NCI-H1694 (cell line): ENCODE measurements around the gene GRSF1.
"Not testable (repeated sequence)": the region's sequence is repeated elsewhere in the genome, so short reads cannot be mapped to it uniquely, and the experiment has no call there.

Source experiments
- DNase-seq: peaks from one replicate; lab custom pipeline; 2025; lab: John Stamatoyannopoulos, UW

GRSF1 gene, protein sequence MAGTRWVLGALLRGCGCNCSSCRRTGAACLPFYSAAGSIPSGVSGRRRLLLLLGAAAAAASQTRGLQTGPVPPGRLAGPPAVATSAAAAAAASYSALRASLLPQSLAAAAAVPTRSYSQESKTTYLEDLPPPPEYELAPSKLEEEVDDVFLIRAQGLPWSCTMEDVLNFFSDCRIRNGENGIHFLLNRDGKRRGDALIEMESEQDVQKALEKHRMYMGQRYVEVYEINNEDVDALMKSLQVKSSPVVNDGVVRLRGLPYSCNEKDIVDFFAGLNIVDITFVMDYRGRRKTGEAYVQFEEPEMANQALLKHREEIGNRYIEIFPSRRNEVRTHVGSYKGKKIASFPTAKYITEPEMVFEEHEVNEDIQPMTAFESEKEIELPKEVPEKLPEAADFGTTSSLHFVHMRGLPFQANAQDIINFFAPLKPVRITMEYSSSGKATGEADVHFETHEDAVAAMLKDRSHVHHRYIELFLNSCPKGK

DNA sequence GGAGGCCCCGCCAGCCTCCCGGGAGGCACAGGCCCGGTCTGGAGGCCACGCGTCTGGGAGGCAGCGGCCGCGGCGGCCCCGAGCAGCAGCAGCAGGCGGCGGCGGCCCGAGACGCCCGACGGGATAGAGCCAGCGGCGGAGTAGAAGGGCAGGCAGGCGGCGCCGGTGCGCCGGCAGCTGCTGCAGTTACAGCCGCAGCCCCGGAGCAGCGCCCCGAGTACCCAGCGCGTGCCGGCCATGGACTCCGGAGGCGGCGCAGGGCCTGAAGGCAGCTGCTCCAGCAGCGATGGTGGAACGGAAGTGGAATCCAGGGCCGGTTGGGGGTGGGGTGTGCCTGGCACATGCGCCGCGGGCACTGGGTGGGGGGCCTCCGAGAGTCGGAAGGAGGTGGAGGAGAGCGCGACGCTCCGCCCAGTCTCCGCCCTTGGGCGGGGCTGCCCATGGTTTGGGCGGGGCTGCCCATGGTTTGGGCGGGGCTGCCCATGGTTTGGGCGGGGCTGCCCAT, at the start of gene GRSF1:
TSS of gene GRSF1 (minus strand) at position 302 of the 505 bp plus-strand sequence. CDS start at position 239, 63 bp downstream.
- peak; percentile 70 for DNase-seq

DNA sequence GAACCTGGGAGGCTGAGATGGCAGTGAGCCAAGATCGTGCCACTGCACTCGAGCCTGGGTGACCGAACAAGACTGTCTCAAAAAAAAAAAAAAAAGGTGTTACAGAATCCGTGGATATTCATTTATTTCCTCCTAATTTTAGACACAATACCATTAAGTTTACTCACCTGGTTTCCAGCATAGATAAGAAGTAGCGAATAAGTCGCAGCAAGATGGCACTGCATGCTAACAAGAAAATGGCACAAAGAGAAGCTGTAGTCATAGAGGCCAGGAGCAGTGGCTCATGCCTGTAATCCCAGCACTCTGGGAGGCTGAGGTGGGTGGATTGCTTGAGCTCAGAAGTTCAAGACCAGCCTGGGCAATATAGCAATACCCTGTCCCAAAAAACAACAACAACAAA, 45.5 kb upstream of the GRSF1 start:
- no peak for DNase-seq

DNA sequence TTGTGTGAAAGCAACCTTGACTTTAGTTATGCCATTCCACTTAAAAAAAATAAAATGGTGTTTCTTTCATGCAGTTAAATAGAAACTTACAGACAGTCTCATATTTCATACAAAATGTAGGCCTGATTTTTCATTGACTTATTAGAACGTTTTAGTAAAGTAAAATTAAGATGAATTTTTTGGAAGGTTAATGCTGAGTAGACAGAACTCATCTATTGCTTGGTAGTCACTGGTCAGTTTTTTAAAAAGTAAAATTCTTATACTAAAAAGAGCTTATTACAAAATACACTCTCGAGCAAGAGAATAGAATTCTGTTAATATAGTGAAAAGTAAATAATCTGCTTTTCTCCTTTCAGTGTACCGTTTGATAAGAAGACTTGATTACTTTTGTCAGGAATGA, 41.0 kb upstream of the GRSF1 start:
- no peak for DNase-seq

DNA sequence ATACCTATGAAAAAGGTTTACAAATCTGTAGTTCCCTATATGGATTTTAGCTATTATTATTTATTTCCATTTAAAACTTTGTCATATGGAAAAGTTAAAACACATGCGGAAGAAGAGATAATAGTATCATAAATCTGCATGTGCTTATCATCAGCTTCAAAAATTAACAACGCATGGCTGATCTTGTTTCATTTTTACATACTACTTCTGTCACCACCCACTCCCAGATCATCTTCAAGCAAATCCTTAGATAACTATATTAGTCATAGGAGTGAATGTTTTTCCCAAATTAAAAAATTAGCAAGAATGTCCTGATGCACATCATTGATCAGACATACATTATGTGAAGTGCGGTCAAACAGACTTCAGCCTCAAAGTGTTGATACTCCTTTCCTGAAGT, 37.9 kb upstream of the GRSF1 start:
- DNase-seq, result no peak

DNA sequence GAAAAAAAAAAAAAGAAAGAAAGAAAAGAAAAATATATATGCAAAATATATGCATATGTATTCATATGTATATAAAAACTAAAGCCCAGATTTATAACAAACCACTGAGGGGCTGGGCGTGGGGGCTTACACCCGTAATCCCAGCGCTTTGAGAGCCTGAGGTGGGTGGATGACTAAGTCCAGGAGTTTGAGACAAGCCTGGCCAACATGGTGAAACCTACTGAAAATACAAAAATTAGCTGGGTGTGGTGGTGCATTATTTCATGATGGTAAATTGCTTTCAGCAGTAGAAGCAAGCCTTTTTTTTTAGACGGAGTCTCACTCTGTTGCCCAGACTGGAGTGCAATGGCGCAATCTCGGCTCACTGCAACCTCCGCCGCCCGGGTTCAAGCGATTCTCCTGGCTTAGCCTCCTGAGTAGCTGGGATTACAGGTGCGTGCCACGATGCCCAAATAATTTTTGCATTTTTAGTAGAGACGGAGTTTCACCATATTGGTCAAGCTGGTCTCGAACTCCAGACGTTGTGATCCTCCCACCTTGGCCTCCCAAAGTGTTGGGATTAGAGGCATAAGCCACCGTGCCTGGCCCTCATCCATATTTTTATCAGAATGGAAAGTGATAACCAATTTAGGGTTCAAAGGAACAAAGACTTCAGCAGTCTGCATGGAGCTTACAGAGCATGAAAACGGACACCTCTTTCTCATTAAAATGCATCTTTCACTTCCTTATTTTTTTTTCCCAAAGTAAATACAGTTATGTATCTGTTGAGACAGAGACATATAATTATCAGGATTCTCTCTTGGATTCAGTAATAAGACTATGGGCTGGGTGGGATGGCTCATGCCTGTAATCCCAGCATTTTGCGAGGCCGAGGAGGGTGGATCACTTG, 34.8 kb upstream of the GRSF1 start:
- DNase-seq, result no peak

DNA sequence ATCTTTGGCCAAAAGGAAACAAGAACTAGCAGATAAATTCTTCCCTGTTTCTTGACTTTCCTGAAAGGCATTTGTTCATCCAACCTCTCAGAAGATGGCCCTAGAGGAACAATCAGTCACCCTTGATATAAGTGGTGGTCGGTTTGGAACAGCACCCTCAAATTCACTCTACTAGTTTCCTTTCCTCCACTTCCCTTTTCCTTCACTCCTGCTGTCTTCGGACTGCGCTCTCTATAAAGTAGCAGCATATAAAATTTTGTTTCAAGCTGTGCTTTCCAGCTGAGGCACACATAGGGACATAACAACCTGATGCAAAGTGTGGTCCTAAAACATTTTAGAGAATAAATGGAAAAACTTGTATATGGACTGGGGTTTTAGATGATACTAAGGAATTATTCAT, 33.5 kb upstream of the GRSF1 start:
- DNase-seq, result no peak

DNA sequence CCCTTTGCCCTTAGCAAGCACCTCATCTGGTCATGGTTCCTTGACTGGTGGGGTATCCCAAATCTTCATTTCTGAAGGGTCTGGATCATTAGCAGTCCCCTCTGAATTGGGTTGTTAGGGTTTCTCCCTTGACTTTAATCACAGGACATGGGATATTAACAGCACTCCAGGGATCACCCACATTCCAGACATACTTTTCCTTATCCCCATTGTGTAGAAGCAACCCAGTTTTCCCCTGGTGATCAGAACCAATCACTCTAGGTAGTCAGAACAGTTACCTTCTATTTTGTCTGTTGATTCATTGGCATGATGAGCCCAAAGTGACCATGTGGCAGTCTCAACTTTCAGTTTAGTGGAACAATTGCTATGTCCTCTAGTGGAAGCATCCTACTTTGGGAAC, 29.1 kb upstream of the GRSF1 start:
- DNase-seq, result no peak

DNA sequence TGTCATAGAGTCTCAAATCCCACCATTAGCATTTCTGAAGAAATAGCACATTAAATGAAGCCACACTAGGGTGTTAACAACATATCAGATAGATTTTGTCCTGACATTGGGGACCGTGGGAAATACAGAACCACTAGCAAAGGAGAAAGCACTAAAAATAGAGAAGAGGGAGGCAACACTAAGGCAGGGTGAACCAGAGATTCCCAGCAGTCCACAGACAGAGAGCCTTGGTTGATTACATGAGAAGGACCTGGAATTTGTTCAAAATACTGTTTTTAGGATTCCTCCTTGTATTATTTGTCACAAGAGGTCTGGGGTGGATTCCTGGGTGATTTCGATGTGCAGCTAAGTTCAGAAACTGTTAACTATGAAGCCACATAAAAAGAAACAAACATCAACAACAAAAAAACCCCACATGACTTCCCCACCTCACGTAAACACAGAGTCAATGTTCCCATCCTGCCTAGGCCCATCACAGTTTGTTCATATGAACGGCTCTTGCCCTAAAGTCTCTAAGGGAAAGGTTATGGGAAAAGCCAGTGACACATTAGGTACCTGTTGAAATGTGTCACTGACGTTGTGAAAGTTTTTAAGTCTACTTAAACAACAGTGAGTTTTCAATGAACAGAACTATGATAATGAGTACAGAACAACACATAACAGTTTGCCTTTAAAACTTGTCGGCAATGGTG, 23.6 kb upstream of the GRSF1 start:
- no peak for DNase-seq

DNA sequence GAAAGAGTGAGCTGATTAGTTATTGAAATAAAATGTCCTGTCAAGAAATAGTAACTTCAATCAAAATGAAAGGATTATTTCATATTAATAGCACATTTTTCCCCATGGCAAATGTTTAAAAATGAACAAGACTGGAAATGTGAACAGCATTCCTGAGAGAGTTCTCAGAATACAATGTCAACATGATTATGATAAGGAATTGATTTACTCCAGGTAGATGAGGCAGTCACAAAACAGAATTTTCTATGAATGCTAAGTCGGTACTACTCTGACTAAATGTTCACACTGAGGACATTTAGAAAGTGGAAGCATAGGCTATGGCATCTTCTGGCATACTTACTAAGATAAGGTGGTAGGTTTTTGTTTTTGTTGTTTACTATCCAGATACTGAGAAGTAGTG, 19.4 kb upstream of the GRSF1 start:
- no peak for DNase-seq

DNA sequence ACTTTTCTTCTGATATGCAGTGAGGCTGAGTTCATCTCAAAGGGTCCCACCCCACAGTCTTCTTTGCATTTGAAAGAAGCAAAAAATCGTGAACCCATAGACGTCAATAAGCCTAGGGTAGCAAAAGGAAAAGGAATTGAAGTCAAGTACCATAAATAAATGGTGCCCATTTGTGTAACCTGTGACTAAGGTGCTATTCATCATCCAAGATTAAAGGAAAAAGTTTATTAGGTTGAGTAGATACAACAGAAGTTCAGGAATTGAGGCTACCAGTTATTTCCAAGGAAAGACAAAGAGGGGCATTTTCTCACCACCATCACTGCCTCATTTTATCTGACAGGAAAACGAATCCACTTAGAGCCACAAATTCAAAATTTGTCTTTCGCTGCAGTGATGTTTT, 18.8 kb upstream of the GRSF1 start:
- DNase-seq, result no peak

DNA sequence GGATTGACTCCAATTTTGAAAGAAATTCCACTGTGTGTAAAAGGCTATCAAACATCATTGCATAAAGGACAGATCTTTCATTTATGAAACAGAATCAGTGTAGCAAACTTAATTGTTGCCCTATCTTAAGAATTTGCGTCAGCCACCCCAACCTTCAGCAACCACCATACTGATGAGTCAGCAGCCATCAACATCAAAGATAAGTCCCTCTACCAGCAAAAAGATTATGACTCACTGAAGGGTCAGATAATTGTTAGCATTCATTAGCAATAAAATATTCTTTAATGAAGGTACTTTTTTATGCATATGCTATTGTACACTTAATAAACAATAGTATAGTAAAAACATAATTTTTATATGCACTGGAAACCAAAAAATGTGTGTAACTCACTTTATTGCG, 15.8 kb upstream of the GRSF1 start:
- no peak for DNase-seq

DNA sequence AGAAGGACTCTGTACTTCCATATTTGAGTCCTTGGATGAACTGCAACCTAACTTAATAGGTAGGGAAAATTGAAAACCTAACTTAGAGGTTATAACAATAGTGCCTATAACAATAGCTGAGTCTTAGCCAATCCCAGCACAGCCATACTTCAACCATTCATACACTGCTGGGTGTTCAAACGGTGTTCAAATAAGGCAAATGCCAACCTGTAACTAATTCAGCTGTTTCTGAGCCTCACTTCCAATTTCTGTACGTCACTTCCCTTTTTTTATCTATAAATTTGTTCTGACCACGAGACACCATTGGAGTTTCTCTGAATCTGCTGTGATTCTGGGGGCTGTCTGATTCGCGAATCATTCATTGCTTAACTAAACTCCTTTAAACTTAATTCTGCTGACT, 9.6 kb upstream of the GRSF1 start:
- DNase-seq, result no peak

DNA sequence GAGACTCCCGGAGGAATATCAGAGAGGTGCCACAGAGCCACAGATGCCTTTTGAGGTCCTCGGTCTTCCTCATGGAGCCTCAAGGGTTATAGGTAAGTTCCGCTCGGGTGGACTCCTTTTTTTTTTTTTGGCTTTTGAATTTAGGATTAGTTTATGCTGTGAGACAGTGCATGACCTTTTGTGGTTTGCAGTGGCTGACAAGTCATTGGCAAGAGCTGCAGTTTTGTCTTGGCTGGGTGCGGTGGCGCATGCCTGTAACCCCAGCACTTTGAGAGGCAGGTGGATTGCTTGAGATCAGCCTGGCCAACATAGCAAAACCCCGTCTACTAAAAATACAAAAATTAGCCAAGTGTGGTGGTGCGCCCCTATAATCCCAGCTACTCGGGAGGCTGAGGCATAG, 4.5 kb upstream of the GRSF1 start:
- no peak for DNase-seq

DNA sequence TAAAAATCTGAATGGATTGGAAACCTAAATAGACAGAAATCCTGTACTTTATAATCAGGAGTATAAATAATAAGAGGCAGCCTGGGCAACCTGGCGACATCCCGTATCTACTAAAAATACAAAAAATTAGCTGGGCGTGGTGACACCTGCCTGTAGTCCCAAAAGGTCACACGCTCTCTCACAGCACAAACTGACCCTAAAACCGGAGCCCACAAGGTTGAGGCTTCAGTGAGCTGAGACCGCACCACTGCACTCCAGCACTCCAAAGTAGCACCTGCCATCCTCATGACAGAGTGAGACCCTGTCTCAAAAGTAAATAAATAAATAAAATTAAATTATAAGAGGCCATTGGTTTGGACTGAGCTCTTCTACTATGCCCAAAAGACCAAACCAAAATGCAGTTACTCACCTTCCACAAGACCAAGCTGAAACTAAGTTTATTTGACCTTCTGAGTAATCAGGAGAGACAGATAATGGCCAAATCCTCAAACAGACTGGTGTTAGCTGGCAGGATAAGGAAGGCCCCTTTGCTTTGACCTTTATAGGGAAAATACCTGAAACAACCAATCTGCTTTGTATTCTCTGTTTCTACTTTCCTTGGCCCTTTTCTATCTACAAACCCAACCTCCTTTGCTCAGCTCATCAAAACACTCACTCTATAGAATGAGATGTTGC, 3.2 kb upstream of the GRSF1 start:
- DNase-seq, result no peak

DNA sequence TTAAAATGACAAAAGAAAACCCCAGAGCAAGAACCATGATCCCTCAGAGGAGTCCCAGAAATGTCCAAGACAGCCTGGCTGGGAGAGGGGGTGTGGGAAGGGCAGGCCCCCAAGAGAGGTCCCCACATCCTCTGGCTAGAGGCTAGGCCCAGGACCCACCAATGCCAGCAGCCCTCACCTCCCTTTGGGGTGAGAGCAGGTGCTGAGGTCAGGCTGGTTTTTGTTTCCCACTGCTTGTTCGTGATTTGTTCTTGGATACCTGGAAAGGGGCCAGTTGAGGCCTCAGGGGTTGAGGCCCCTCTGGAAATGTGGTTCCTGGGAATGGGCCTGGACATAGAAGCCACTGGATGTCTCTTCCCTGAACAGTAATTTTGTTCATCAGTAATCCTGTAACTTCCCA, 2.3 kb upstream of the GRSF1 start:
- no peak for DNase-seq

DNA sequence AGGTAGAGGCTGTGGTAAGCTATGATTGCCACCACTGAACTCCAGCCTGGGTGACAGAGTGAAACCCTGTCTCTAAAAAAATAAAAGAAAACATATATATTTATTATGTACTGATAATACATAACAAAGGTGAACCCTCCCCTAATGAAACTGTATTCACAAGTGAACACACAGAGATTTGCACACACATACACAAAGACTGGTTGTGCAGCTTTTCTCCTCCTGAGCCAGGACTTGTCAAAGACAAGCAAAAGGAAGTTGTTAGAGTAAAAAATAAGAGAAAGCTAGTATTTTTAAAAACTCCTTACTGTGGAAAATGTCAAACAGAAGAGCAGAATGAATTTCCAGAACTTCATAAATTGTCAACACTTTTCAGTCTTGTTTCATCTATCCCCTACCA, 1.5 kb upstream of the GRSF1 start:
- no peak for DNase-seq

DNA sequence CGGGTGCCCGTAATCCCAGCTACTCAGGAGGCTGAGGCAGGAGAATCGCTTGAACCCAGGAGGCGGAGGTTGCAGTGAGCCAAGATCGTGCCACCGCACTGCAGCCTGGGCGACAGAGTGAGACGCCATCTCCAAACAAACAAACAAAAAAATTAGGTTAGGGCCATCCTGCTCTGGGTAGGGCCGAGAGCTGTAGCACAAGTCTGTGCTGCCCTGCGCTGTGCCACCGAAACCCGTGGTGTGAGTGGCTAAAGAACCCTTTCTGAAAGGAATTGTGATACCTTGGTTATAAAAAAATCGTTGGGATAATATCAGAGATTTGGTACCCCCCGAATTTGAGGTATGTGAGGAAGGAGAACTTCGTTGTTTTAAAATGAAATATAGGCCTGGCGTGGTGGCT, 941 bp upstream of the GRSF1 start:
- DNase-seq, result not testable (repeated sequence)

DNA sequence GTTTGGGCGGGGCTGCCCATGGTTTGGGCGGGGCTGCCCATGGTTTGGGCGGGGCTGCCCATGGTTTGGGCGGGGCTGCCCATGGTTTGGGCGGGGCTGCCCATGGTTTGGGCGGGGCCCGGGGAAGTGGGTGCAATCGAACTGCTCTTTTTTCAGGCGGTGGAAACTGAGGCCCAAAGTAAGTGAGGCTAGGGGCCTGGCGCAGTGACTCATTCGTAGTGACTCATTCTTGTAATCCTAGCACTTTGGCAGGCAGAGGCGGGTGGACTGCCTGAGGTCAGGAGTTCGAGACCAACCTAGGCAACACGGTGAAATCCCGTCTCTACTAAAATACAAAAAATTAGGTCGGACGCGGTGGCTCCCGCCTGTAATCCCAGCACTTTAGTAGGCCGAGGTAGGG, 447 bp upstream of the GRSF1 start:
- DNase-seq, result not testable (repeated sequence)

DNA sequence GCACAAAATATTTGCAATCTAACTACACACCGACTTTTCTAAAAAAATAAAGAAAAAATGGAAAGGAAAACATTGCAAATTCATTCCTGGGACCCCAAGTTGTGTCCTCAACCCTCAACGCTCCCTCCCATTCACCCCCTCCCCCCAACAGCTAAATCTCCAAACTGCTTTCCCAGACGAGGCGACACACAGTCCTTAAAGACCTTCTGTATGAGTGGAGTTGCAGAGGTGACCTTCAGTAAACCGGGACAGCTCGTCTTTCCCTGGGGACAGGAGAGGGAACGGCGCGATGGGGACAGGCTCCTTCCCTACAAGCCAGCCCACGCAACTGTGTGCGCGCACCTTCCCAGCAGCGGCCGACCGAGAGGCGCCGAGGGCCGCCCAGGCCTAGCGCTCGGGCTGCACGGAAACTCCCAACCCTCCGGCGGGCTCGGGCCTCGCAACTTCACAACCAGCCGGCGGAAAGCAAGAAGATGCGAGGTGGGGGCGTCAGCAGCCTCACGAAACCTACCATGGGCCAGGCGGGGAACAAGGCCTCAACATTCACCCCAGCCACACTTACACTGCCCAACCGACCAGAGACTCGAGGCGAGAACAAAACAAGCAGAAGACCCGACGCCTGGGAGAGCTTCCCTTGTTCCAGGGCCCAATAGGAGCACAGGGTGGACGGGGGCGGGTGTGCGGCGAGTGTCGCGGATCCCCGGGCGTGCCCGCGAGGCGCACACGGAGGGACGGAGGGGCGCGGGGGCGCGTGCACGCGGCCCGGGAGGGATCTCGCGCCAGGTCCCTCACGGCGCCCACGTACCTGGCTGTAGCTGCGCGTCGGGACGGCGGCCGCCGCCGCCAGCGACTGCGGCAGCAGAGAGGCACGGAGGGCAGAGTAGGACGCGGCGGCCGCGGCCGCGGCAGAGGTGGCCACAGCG, 763 bp downstream of the GRSF1 start:
- DNase-seq, result no peak

DNA sequence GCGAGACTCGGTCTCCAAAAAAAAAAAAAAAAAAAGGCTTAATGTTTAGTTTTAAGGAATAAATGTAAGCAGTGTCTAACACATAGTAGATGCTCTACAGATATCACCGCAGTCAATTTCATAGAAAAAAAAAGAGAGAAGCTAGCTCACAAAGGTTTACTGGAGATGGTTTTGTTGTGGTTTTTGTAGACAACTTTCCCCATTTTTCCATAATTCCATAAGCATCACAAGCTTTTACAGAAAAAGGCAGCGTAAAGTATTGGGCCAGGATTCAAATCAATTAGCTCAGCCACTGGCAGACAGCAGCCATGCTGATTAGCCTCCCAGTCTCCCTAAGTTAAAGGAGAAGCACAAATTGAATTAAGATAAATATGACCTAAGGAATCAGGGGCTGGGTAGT, 1.5 kb downstream of the GRSF1 start:
- no peak for DNase-seq

DNA sequence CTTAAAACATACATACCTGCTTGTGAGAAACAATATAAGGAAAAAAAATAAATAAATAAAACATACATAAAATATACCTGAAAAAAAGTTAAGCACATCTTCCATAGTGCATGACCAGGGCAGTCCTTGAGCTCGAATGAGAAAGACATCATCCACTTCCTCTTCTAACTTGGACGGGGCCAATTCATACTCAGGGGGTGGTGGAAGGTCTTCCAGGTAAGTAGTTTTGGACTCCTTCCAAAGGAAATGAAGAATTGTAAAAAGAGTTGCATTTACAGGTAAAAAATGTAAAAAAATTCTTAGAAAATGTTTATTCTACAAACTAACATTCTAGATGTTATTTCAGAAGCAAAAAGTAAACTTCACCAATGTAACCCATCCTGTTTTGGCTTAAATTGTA, 3.6 kb downstream of the GRSF1 start:
- no peak for DNase-seq
